ENCODE results near the gene CKM.

The CKM gene

DNA sequence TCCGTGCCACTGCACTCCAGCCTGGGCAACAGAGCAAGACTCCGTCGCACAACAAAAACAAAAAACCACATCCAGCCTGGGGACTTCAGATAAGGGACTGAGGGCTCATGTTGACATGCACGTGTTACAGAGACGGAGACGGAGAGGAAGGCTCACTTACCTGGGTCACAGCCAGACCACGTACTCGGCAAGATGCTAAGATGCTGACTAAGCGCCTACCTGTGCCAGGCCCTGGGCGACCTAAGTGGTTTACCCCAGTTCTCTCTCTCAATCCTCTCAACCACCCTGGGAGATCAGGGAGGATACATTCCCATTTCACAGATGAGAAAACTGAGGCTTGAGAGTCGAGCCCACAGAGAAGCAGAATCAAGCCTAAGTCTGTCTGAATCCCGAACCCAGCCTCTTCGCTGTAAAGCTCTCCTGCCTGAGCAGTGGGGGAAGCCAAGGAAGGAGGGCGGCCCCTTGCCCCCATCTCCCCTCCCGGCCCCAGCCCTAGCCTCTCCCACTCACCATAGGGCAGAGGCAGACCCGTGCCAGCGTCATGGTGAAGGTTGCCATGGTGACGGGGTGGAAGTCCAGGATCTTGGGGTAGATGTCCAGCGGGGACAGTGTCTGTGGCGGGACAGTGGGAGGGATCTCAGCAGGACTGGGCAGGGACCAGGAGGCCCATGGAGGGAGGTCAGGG, 34.2 kb upstream of the CKM start:
- Histone ChIP-seq H3K27me3 (ENCODE audit: control insufficient read depth in 1 of 2, insufficient read depth in 2 of 2, low read length in 2 of 2) (no peaks in the 10 kb centered on the region), H3K9me3 (ENCODE audit: control insufficient read depth in 2 of 2, low read length in 2 of 2) (no peaks in the 10 kb centered on the region), H3K4me3 (ENCODE audit: low read length in 2 of 2) (no peak overlapping the region), H3K27ac (ENCODE audit: low read length) (no peak overlapping the region), H3K36me3 (ENCODE audit: control insufficient read depth in 2 of 2, insufficient read depth in 2 of 2, low read length in 2 of 2) (peaks cover 4 to 26% of the 10 kb centered on the region in 2 donors), H3K4me1 (ENCODE audit: control insufficient read depth, insufficient read depth, low read length) (no peaks in the 10 kb centered on the region), H3K9ac (ENCODE audit: low read length in 2 of 2) (no peak overlapping the region)

- no peaks in the 10 kb centered on the region for H3K4me1 ChIP-seq (ENCODE audit: control insufficient read depth, insufficient read depth, low read length)
- peaks cover 4 to 21% of the 10 kb centered on the region in 2 donors for H3K36me3 ChIP-seq (ENCODE audit: control insufficient read depth in 2 of 2, insufficient read depth in 2 of 2, low read length in 2 of 2)
- H3K9ac ChIP-seq (ENCODE audit: low read length in 2 of 2) = no peak overlapping the region
- H3K9me3 ChIP-seq (ENCODE audit: control insufficient read depth in 2 of 2, low read length in 2 of 2) = no peaks in the 10 kb centered on the region
- H3K4me3 ChIP-seq (ENCODE audit: low read length in 2 of 2) = no peak overlapping the region
- H3K27me3 ChIP-seq (ENCODE audit: control insufficient read depth in 1 of 2, insufficient read depth in 2 of 2, low read length in 2 of 2) = no peaks in the 10 kb centered on the region
- H3K27ac ChIP-seq (ENCODE audit: low read length) = no peak overlapping the region
These were observed 33.2 kb upstream of the CKM start for GRCh38 chr19:45355910-45356309.

DNA sequence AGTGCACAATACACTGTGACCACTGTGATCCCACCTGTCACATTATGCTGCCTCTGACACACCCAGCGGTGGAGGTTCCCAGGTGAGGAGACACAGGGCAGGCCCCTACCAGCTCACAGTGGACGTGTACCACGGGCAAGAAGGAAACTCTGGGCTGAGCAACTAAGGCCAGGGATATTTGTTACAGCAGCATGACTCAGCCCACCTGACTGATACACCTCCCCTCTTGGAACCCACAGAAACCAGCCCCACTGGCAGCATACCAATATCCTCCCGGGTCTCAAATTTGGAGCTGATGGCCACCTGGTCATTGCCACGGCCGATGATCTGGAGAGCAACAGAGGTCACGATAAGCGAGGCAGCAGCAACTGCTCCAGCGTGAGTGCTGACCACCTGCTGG, 32.7 kb upstream of the CKM start:
- Histone ChIP-seq H3K9me3 (ENCODE audit: control insufficient read depth in 2 of 2, low read length in 2 of 2) (no peaks in the 10 kb centered on the region), H3K9ac (ENCODE audit: low read length in 2 of 2) (no peak overlapping the region), H3K36me3 (ENCODE audit: control insufficient read depth in 2 of 2, insufficient read depth in 2 of 2, low read length in 2 of 2) (peaks cover 4 to 23% of the 10 kb centered on the region in 2 donors), H3K27ac (ENCODE audit: low read length) (no peak overlapping the region), H3K4me1 (ENCODE audit: control insufficient read depth, insufficient read depth, low read length) (no peaks in the 10 kb centered on the region), H3K27me3 (ENCODE audit: control insufficient read depth in 1 of 2, insufficient read depth in 2 of 2, low read length in 2 of 2) (no peaks in the 10 kb centered on the region), H3K4me3 (ENCODE audit: low read length in 2 of 2) (no peak overlapping the region)

- Histone ChIP-seq H3K36me3 (ENCODE audit: control insufficient read depth in 2 of 2, insufficient read depth in 2 of 2, low read length in 2 of 2) (peaks cover 4 to 23% of the 10 kb centered on the region in 2 donors), H3K9ac (ENCODE audit: low read length in 2 of 2) (no peak overlapping the region), H3K9me3 (ENCODE audit: control insufficient read depth in 2 of 2, low read length in 2 of 2) (no peaks in the 10 kb centered on the region), H3K27me3 (ENCODE audit: control insufficient read depth in 1 of 2, insufficient read depth in 2 of 2, low read length in 2 of 2) (no peaks in the 10 kb centered on the region), H3K27ac (ENCODE audit: low read length) (no peak overlapping the region), H3K4me1 (ENCODE audit: control insufficient read depth, insufficient read depth, low read length) (no peaks in the 10 kb centered on the region), H3K4me3 (ENCODE audit: low read length in 2 of 2) (no peak overlapping the region)
These were observed 31.7 kb upstream of the CKM start for GRCh38 chr19:45354241-45354842.

DNA sequence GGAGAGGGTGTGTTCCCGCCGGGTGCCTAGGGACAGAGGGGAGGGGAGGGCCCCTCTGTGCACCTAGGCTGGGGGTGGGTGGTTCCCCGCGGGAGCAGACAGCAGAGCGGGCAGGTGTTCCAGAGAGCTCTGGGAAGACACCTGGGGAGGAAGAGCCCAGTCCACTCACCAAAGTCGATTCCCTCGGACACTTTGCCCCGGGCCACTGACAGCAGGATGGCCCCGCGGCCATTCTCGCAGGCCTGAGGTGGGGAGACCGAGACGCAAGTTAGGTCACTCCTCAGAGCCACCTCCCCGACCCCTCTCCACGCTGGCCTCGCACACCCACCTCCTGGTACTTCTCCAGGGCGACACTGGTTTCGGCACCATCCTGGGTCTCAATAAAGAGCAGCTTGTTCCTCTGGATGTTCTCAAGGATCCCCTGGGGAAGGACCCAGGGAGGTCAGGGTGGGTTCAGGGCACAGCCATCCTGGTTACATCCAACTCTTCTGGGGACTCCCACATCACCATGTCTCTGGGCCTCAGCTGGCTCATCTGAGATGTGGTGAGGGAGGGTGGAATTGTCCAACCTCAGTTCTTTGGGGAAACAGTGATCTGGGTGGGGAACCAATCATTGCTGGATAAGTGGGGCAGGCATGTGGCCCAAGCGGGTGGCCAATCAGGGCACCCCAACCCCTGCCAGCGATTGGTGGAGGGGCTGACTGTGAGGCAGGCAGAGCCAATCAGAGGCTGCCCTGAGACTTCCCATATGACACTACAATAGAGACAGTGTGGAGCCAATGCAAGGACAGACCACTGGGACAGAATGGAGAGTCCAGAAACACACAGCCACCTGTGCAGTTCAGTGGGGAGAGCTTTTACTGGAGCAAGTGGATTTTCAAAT, 30.5 kb upstream of the CKM start:
- Histone ChIP-seq H3K4me3 (ENCODE audit: low read length in 2 of 2) (no peak overlapping the region), H3K27me3 (ENCODE audit: control insufficient read depth in 1 of 2, insufficient read depth in 2 of 2, low read length in 2 of 2) (no peaks in the 10 kb centered on the region), H3K4me1 (ENCODE audit: control insufficient read depth, insufficient read depth, low read length) (no peaks in the 10 kb centered on the region), H3K9ac (ENCODE audit: low read length in 2 of 2) (no peak overlapping the region), H3K36me3 (ENCODE audit: control insufficient read depth in 2 of 2, insufficient read depth in 2 of 2, low read length in 2 of 2) (peaks cover 4 to 23% of the 10 kb centered on the region in 2 donors), H3K9me3 (ENCODE audit: control insufficient read depth in 2 of 2, low read length in 2 of 2) (no peaks in the 10 kb centered on the region), H3K27ac (ENCODE audit: low read length) (no peak overlapping the region)

DNA sequence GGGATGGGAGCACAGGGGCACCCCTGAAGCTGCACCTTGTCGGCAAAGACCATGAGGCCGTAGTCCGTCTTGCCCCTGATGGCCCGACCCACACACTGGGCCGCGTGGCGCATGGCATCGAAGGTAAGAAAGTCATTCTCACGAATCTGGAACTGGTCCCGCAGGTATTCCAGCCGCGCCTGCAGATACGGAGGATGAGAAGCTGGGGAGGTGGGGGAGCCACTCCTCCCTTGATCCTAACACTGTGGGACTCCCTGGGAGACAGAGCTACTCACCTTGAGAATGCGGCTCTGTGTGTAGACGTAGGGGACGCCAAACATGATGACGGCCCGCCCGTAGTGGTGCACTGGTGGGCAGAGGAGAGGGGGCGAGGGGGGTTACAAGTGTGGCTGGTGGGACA, 29.8 kb upstream of the CKM start:
- no peak overlapping the region for H3K27ac ChIP-seq (ENCODE audit: low read length)

DNA sequence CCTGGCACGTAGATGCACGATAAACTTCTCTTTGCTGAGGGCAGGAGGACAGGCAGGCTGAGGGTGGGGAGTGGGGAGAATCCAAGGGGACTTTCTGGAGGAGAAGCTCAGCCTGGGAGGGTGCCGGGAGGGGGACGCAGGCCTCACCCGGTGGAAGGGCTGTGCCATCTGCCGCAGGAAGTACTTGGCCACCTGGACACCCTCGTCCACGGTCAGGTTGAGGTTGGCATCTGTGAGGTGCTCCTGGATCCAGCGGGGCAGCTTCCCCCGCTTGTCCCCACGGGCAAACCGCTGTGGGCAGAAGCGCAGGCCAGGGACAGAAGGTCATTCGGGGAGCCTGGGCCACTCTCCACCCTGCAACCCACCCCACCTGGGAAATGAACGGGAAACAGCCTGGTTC, 29.4 kb upstream of the CKM start:
- H3K27me3 ChIP-seq (ENCODE audit: control insufficient read depth in 1 of 2, insufficient read depth in 2 of 2, low read length in 2 of 2) = peaks cover 5 to 7% of the 10 kb centered on the region in 2 donors
- H3K4me1 ChIP-seq (ENCODE audit: control insufficient read depth, insufficient read depth, low read length) = no peaks in the 10 kb centered on the region
- no peak overlapping the region for H3K27ac ChIP-seq (ENCODE audit: low read length)
- no peak overlapping the region for H3K4me3 ChIP-seq (ENCODE audit: low read length in 2 of 2)
- peaks cover 3 to 23% of the 10 kb centered on the region in 2 donors for H3K36me3 ChIP-seq (ENCODE audit: control insufficient read depth in 2 of 2, insufficient read depth in 2 of 2, low read length in 2 of 2)
- no peak overlapping the region for H3K9ac ChIP-seq (ENCODE audit: low read length in 2 of 2)
- no peaks in the 10 kb centered on the region for H3K9me3 ChIP-seq (ENCODE audit: control insufficient read depth in 2 of 2, low read length in 2 of 2)

More for the DNA sequence above, 29.8 kb upstream of the CKM start:
- Histone ChIP-seq H3K9ac (ENCODE audit: low read length in 2 of 2) (no peak overlapping the region), H3K4me1 (ENCODE audit: control insufficient read depth, insufficient read depth, low read length) (no peaks in the 10 kb centered on the region), H3K4me3 (ENCODE audit: low read length in 2 of 2) (no peak overlapping the region), H3K36me3 (ENCODE audit: control insufficient read depth in 2 of 2, insufficient read depth in 2 of 2, low read length in 2 of 2) (peaks cover 4 to 23% of the 10 kb centered on the region in 2 donors), H3K27me3 (ENCODE audit: control insufficient read depth in 1 of 2, insufficient read depth in 2 of 2, low read length in 2 of 2) (peaks cover 4 to 5% of the 10 kb centered on the region in 2 donors), H3K9me3 (ENCODE audit: control insufficient read depth in 2 of 2, low read length in 2 of 2) (no peaks in the 10 kb centered on the region)

- H3K27me3 ChIP-seq (ENCODE audit: control insufficient read depth in 1 of 2, insufficient read depth in 2 of 2, low read length in 2 of 2) = peaks cover 5 to 11% of the 10 kb centered on the region in 2 donors
- H3K36me3 ChIP-seq (ENCODE audit: control insufficient read depth in 2 of 2, insufficient read depth in 2 of 2, low read length in 2 of 2) = peaks cover 0 to 21% of the 10 kb centered on the region in 2 donors
- H3K9ac ChIP-seq (ENCODE audit: low read length in 2 of 2) = no peak overlapping the region
- no peak overlapping the region for H3K27ac ChIP-seq (ENCODE audit: low read length)
- H3K4me1 ChIP-seq (ENCODE audit: control insufficient read depth, insufficient read depth, low read length) = peaks cover under 1% of the 10 kb centered on the region
- no peak overlapping the region for H3K4me3 ChIP-seq (ENCODE audit: low read length in 2 of 2)
- H3K9me3 ChIP-seq (ENCODE audit: control insufficient read depth in 2 of 2, low read length in 2 of 2) = no peaks in the 10 kb centered on the region
These were observed 28.8 kb upstream of the CKM start for GRCh38 chr19:45351401-45351952.

GRCh38 chr19:45350477-45351058, 27.9 kb upstream of the CKM start:
- Histone ChIP-seq H3K27me3 (ENCODE audit: control insufficient read depth in 1 of 2, insufficient read depth in 2 of 2, low read length in 2 of 2) (peaks cover 9 to 16% of the 10 kb centered on the region in 2 donors), H3K4me1 (ENCODE audit: control insufficient read depth, insufficient read depth, low read length) (peaks cover 4% of the 10 kb centered on the region), H3K9me3 (ENCODE audit: control insufficient read depth in 2 of 2, low read length in 2 of 2) (no peaks in the 10 kb centered on the region), H3K4me3 (ENCODE audit: low read length in 2 of 2) (no peak overlapping the region), H3K27ac (ENCODE audit: low read length) (no peak overlapping the region), H3K36me3 (ENCODE audit: control insufficient read depth in 2 of 2, insufficient read depth in 2 of 2, low read length in 2 of 2) (peaks cover 0 to 21% of the 10 kb centered on the region in 2 donors), H3K9ac (ENCODE audit: low read length in 2 of 2) (no peak overlapping the region)

- Histone ChIP-seq H3K9me3 (ENCODE audit: control insufficient read depth in 2 of 2, low read length in 2 of 2) (no peaks in the 10 kb centered on the region), H3K4me1 (ENCODE audit: control insufficient read depth, insufficient read depth, low read length) (peaks cover 4% of the 10 kb centered on the region), H3K36me3 (ENCODE audit: control insufficient read depth in 2 of 2, insufficient read depth in 2 of 2, low read length in 2 of 2) (peaks cover 0 to 17% of the 10 kb centered on the region in 2 donors), H3K27ac (ENCODE audit: low read length) (no peak overlapping the region), H3K9ac (ENCODE audit: low read length in 2 of 2) (no peak overlapping the region), H3K27me3 (ENCODE audit: control insufficient read depth in 1 of 2, insufficient read depth in 2 of 2, low read length in 2 of 2) (peaks cover 13 to 21% of the 10 kb centered on the region in 2 donors), H3K4me3 (ENCODE audit: low read length in 2 of 2) (no peak overlapping the region)
These were observed 26.8 kb upstream of the CKM start for GRCh38 chr19:45349430-45349941.

All from stomach smooth muscle (tissue), 2 donors.